B cell (primary cell): ENCODE results near the gene ACER2. TPM values are rescaled to one million over a fixed set of nuclear protein-coding genes. Genes with fewer than 3 reads are reported as not detected.

Source experiments
- ATAC-seq: fragments of 200-7000 bp; cut with Tn5 transposase; one replicate; pipeline ENCODE4 v1.10.0; 2021; ENCODE audit warnings: low read depth, mild to moderate bottlenecking, moderate number of reproducible peaks, moderate library complexity
- CTCF ChIA-PET: fragments of 350-600 bp; sonication (Branson Sonifier 250); formaldehyde crosslinking; loops from one replicate; lab custom pipeline; 2021; ENCODE audit warnings: antibody characterized with exemption, inconsistent platforms; lab: Charles Lee
- POLR2A ChIA-PET: fragments of 350-600 bp; sonication (Branson Sonifier 250); formaldehyde crosslinking; loops from one replicate; lab custom pipeline; 2021; ENCODE audit warnings: antibody characterized with exemption; lab: Charles Lee
- DNase-seq: peaks from one replicate; pipeline ENCODE4 v3.0.0; 2013
- H2AFZ ChIP-seq: 2 replicates; pipeline ENCODE4 v1.6.1; 2012; ENCODE audit warnings: mild to moderate bottlenecking, low read depth, low read length; ENCODE audit not compliant: insufficient read depth, poor library complexity, severe bottlenecking
- H3K27ac ChIP-seq, 2 donors: 1 replicate in 1 of 2; 2 replicates in 1 of 2; pipeline ENCODE4 v1.5.1; 2012 to 2013; ENCODE audit warnings: low read length in 2 of 2, mild to moderate bottlenecking in 2 of 2, moderate library complexity in 1 of 2
- H3K27me3 ChIP-seq, 4 experiments: fragments of 200-600 bp in 1 of 4; sonication (generic) in 1 of 4; replicated peaks in 1 of 4; 1 replicate in 2 of 4; 2 replicates in 2 of 4; pipeline versions ENCODE4 v1.6.1 to v1.7.0; 2013 to 2016; ENCODE audit warnings: low read length in 3 of 4, mild to moderate bottlenecking in 2 of 4, mixed read lengths in 1 of 4, moderate library complexity in 1 of 4; ENCODE audit not compliant: insufficient read depth in 4 of 4, control insufficient read depth in 3 of 4; ENCODE audit errors: control extremely low read depth in 1 of 4
- H3K36me3 ChIP-seq, 2 experiments: replicated peaks in 1 of 2; 1 replicate in 1 of 2; 2 replicates in 1 of 2; pipeline versions ENCODE4 v1.6.1 to v1.7.1; 2013; ENCODE audit warnings: low read length in 1 of 2; ENCODE audit not compliant: insufficient read depth in 2 of 2, control insufficient read depth in 1 of 2; ENCODE audit errors: control extremely low read depth in 1 of 2, extremely low read depth in 1 of 2
- H3K4me1 ChIP-seq, 2 donors: fragments of 200-600 bp in 1 of 2; sonication (generic) in 1 of 2; 1 replicate in 1 of 2; 2 replicates in 1 of 2; pipeline versions ENCODE4 v1.5.1 to v1.6.1; 2013 to 2017; ENCODE audit warnings: low read length in 2 of 2; ENCODE audit not compliant: control insufficient read depth in 2 of 2, insufficient read depth in 2 of 2
- H3K4me2 ChIP-seq: replicated peaks from 2 replicates; pipeline ENCODE3; 2012; ENCODE audit warnings: mild to moderate bottlenecking, low read depth, low read length; ENCODE audit not compliant: poor library complexity, severe bottlenecking
- H3K4me3 ChIP-seq, 5 experiments: fragments of 200-600 bp in 1 of 5; sonication (generic) in 1 of 5; 1 replicate in 3 of 5; 2 replicates in 2 of 5; pipeline versions ENCODE4 v1.5.1 to v1.7.0; 2011 to 2016; ENCODE audit warnings: low read length in 4 of 5, mild to moderate bottlenecking in 4 of 5, low read depth in 2 of 5, control low read depth in 1 of 5, moderate library complexity in 1 of 5; ENCODE audit not compliant: insufficient read depth in 1 of 5; ENCODE audit errors: control extremely low read depth in 1 of 5, extremely low read depth in 1 of 5
- H3K79me2 ChIP-seq: fragments of 200-600 bp; sonication (generic); one replicate; pipeline ENCODE4 v1.6.0; 2016; ENCODE audit warnings: low read length; ENCODE audit not compliant: control insufficient read depth, insufficient read depth
- H3K9ac ChIP-seq: fragments of 200-600 bp; sonication (generic); 2 replicates; pipeline ENCODE4 v1.6.1; 2017; ENCODE audit warnings: mild to moderate bottlenecking, low read length, moderate library complexity
- H3K9me3 ChIP-seq, 3 donors: one replicate each; pipeline versions ENCODE4 v1.6.1 to v1.7.1; 2013; ENCODE audit warnings: low read length in 2 of 3; ENCODE audit not compliant: control insufficient read depth in 2 of 3, insufficient read depth in 1 of 3; ENCODE audit errors: control extremely low read depth in 1 of 3
- H4K20me1 ChIP-seq: 2 replicates; pipeline ENCODE4 v1.6.0; 2012; ENCODE audit warnings: mild to moderate bottlenecking, low read length; ENCODE audit not compliant: insufficient read depth, control insufficient read depth, poor library complexity, severe bottlenecking
- H3K27ac Mint-ChIP-seq: one replicate; pipeline ENCODE4 v1.8.0; 2021; ENCODE audit warnings: mixed read lengths
- H3K27me3 Mint-ChIP-seq: one replicate; pipeline ENCODE4 v1.8.0; 2021; ENCODE audit warnings: mixed read lengths
- H3K4me1 Mint-ChIP-seq: one replicate; pipeline ENCODE4 v1.8.0; 2021; ENCODE audit warnings: mixed read lengths
- H3K4me3 Mint-ChIP-seq: one replicate; pipeline ENCODE4 v1.8.0; 2021; ENCODE audit warnings: mixed read lengths
- H3K9me3 Mint-ChIP-seq: one replicate; pipeline ENCODE4 v1.8.0; 2022; ENCODE audit warnings: mixed read lengths; ENCODE audit not compliant: insufficient read depth
- EZH2 ChIP-seq: IDR thresholded peaks from 2 replicates; pipeline ENCODE4 v1.6.1; 2012; ENCODE audit warnings: borderline replicate concordance, low read depth, mild to moderate bottlenecking, moderate library complexity, low read length; ENCODE audit not compliant: insufficient read depth, poor library complexity, severe bottlenecking
- WGBS: methylation state at CpG from one replicate; pipeline ENCODE4 v1.1.5; 2013; ENCODE audit warnings: missing lambda C conversion rate; ENCODE audit not compliant: insufficient coverage; 5-methylcytosine and 5-hydroxymethylcytosine counted together
- intact Hi-C: fragments of 100-400 bp; cut with micrococcal nuclease; formaldehyde crosslinking; loops from one replicate; pipeline ENCODE4 v1.10.0; 2022
- polyA minus RNA-seq: library from RNA; depleted of rRNA, polyadenylated mRNA; stranded (reverse); fragments of >200 nt; gene quantifications from 2 replicates; pipeline ENCODE4 v1.2.3, GENCODE V29; 2012
- polyA plus RNA-seq: library from polyadenylated mRNA; depleted of rRNA; stranded (reverse); fragments of >200 nt; gene quantifications from 2 replicates; pipeline ENCODE4 v1.2.3, GENCODE V29; 2012
- total RNA-seq, 2 donors: library from RNA; stranded (reverse); fragments of 120-200 nt in 1 of 2; gene quantifications; 1 replicate in 1 of 2; 2 replicates in 1 of 2; pipeline versions ENCODE4 v1.2.3 to v1.2.4, GENCODE V29; 2013 to 2022
- TF ChIP-seq, protein P1 (sequence below): fragments of 200-600 bp; IDR thresholded peaks from one replicate; pipeline ENCODE4 v1.8.0; 2022; ENCODE audit warnings: antibody characterized with exemption, mild to moderate bottlenecking

Gene ACER2
- total RNA-seq, result 5.5 and 6.1 TPM in 2 replicates
- total RNA-seq (2013), result 2.1 TPM
- polyA plus RNA-seq, result 1.1 and 1.8 TPM in 2 replicates
- polyA minus RNA-seq, result 1.7 and 2.6 TPM in 2 replicates

DNA sequence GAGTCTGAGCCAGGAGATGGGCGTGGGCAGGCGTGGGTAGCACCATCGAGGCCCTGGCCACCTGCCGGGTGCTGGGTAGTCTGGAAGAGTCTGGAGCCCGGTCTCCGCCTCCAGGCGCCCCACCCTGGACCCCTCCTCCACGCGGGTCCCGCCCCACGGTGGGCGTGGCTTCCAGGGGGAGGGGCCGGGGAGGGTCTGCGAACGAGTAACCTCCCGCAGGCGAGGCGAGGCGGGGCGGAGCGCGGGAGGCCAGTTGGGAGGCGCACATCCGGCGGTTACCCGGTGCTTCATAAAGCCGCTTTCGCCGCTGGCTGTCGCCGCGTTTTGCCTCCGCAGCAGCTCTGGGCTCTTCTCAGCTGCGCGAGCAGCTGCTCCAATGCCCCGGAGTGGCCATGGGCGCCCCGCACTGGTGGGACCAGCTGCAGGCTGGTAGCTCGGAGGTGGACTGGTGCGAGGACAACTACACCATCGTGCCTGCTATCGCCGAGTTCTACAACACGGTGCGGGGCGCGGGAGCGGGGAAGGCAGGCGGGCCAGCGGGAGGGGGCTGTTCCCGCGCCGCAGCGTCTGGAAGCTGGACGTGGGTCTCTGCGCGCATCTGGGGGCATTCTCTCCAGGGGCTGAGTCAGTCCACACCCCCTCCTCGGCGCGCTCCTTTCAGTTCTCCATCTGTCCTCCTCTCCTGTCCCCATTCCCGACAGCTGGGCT lies at the start of gene ACER2:
Gene ACER2, plus strand, starts transcription at position 317 of the 708 bp plus-strand sequence. Its CDS starts 76 bp downstream, at position 393.
- H3K27ac ChIP-seq, result peak within 1 kb of the TSS; percentile 31 to 51
- ATAC-seq (peak; percentile 97), DNase-seq (peak; percentile 92)
- under 1% methylated on average over 60 of the region's 61 CpGs for WGBS
- peak within 1 kb of the TSS; percentile 95 for H3K4me2 ChIP-seq
- no peaks in the 10 kb centered on the region for H4K20me1 ChIP-seq
- no peaks in the 10 kb centered on the region for H3K36me3 ChIP-seq
- H3K4me1 ChIP-seq, result peaks cover 12 to 15% of the 10 kb centered on the region in 2 donors
- ChIA-PET POLR2A (interaction anchor here (1.9 kb wide), 1 partner anchor 29 kb away, joined by 7 read pairs; the partner anchor contains the start of gene RPS6), CTCF (interaction anchor here (1.5 kb wide), 2 partner anchors 48 to 56 kb away, joined by 4 to 5 read pairs; no protein-coding TSS in a partner anchor)
- H3K9me3 ChIP-seq, result peaks cover 0 to 5% (median 0%) of the 10 kb centered on the region in 3 donors
- Mint-ChIP-seq H3K9me3 (no peaks in the 10 kb centered on the region), H3K4me1 (peaks cover 12% of the 10 kb centered on the region), H3K27me3 (no peaks in the 10 kb centered on the region), H3K4me3 (peak within 1 kb of the TSS; percentile 94), H3K27ac (peak within 1 kb of the TSS; percentile 86)
- intact Hi-C loops, result loop anchor here (1.0 to 5.0 kb wide), 4 partner anchors 29 to 1273 kb away; partner anchors contain the start of genes FOCAD, RPS6 and RRAGA
- no peaks in the 10 kb centered on the region for H3K27me3 ChIP-seq
- TF ChIP-seq, protein P1, sequence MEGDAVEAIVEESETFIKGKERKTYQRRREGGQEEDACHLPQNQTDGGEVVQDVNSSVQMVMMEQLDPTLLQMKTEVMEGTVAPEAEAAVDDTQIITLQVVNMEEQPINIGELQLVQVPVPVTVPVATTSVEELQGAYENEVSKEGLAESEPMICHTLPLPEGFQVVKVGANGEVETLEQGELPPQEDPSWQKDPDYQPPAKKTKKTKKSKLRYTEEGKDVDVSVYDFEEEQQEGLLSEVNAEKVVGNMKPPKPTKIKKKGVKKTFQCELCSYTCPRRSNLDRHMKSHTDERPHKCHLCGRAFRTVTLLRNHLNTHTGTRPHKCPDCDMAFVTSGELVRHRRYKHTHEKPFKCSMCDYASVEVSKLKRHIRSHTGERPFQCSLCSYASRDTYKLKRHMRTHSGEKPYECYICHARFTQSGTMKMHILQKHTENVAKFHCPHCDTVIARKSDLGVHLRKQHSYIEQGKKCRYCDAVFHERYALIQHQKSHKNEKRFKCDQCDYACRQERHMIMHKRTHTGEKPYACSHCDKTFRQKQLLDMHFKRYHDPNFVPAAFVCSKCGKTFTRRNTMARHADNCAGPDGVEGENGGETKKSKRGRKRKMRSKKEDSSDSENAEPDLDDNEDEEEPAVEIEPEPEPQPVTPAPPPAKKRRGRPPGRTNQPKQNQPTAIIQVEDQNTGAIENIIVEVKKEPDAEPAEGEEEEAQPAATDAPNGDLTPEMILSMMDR, result no peak
- no peak for TF ChIP-seq EZH2
- peak within 1 kb of the TSS; percentile 86 for H3K9ac ChIP-seq
- peaks cover 4% of the 10 kb centered on the region for H3K79me2 ChIP-seq
- peak within 1 kb of the TSS; percentile 97 for H2AFZ ChIP-seq
- peak within 1 kb of the TSS; percentile 77 to 94 (median 92) for H3K4me3 ChIP-seq

- Mint-ChIP-seq H3K27me3 (no peaks in the 10 kb centered on the region), H3K9me3 (no peaks in the 10 kb centered on the region), H3K4me3 (no peak overlapping the region), H3K27ac (no peak overlapping the region), H3K4me1 (peaks cover 7% of the 10 kb centered on the region)
- Histone ChIP-seq H2AFZ (no peak overlapping the region), H3K4me3 (no peak overlapping the region), H3K36me3 (peaks cover 1 to 6% of the 10 kb centered on the region in 2 experiments), H3K9ac (no peak overlapping the region), H3K27me3 (no peaks in the 10 kb centered on the region), H3K4me1 (no peaks in the 10 kb centered on the region), H3K27ac (no peak overlapping the region), H3K79me2 (no peaks in the 10 kb centered on the region), H3K9me3 (no peaks in the 10 kb centered on the region), H3K4me2 (no peak overlapping the region), H4K20me1 (no peaks in the 10 kb centered on the region)
- no peak for ATAC-seq
- intact Hi-C loops, result no loop called here
- CTCF ChIA-PET, result no interaction called here
- no peak for DNase-seq
- WGBS, result 100% methylated on average over 1 of the region's 2 CpGs
- POLR2A ChIA-PET, result no interaction called here
- no peak for TF ChIP-seq EZH2
- TF ChIP-seq, protein P1, result no peak
Observed at GRCh38 chr9:19369107-19369506, 39.7 kb upstream of the ACER2 start.
